NCI-H128 (cell line): ENCODE results near the gene MSANTD2.

ENCODE experiments used
- DNase-seq: peaks from one replicate; lab custom pipeline; 2025; ENCODE audit not compliant: unreplicated experiment; lab: John Stamatoyannopoulos, UW

The MSANTD2 gene

DNA sequence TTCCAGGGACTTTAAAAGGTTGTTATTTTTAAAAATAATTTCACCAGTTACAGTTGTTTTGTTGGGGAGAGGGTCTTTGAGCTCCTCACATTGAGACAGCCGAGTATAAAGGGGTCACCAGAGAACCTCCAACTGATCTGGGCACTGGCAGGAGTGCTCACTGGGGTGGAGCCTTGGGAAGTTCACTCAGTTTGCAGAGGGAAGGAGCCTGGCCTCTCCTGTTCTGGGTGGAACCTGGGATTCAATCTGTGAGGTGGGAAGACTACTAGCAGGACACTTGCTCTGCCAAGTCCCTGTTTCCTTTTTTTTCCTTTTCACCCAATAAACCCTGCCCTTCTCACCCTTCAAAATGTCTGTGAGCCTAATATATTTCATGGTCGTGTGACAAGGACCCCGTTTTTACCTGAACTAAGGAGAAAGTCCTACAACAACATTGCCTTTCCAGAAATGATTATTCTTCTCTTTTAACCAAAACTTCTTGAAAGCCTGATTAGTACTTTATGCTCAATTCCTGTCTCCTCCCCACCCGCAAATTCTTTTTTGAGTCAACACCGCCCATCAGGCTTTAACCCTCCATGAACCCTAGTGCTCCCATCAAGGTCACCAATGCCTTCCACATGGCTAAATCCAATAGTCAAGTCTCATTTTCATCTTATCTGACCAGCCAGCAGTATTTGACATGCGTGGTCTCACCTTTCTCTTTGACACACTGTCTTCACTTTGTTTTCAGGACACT, 22.0 kb upstream of the MSANTD2 start:
- DNase-seq: no peak

DNA sequence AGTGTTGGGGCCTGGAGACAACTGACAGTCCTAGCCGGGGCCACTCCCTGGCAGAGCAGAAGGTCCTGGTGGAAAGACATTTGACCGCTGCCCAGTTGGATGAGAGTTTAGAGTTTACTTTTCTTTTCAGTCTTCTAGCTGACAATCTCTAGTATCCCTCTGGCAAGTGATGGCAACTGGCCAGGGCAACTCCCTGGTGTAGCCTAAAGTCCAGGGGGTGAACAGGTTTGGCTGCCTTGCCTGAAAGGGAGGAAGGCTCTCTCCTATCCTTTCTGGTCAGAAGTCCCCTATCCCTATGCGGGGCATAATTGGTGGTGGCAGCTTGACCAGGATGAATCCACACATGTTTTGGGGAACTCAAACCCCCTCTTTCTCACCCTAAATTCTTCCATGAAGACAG, 16.8 kb upstream of the MSANTD2 start:
- no peak for DNase-seq

DNA sequence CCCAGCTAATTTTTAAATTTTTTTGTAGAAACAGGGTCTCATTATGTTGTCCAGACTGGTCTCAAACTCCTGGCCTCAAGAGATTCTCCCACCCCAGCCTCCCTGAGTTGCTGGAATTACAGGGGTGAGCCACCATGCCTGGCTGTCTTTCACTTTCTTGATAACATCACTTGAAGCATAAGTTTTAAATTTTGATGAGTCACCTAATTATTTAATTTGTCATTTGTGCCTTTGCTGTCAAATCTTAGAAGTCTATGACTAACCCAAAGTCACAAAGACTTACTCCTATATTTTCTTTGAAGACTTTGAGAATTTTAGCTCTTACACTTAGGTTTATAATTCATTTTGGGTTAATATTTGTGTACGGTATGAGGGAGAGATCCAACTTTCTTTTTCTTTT, 14.5 kb upstream of the MSANTD2 start:
- DNase-seq: no peak

DNA sequence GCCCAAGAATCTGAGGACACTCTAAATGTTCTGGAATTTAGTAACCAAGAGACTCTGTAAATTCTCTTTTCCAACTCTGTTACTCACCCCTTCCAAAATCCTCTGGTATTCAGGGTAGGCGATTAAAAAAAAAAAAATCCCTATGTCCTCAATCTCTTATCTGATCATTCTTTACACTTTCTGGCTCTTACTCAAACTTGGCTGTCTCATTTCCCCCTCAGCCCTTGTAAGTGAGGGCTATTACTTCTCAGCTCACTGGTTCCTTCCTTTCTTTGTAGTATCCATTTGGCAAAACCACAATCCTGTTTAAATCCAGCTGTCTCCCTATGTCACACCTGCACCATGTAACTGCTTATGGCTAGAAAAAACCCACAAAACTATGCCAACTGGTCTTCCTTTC, 12.7 kb upstream of the MSANTD2 start:
- no peak for DNase-seq

DNA sequence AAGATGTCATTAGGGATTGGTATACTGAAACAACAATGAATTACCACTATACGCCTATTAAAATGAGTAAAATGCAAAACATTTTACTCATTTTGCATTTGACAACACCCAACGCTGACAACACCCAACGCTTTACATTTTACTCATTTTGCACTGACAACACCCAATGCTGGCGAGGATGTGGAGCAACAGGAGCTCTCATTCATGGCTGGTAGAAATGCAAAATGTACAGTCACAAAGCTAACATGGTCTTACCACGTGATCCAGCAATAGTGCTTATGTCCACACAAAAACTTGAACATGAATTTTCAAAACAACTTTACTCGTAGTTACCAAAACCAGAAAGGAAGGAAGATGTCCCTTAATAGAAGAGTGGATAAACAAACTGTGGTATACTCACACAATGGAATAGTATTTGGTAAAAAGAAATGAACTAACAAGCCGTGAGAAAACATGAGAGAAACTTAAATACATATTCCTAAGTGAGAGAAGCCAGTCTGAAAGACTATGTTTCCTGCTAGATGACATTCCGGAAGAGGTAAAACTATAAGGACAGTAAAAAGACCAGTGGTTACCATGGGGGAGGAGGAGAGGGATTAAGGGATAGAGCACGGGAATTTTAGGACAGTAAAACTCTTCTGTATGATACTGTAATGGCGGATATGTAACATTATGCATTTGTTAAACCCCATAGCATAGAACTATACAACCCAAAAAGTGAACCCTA, 11.4 kb upstream of the MSANTD2 start:
- no peak for DNase-seq

DNA sequence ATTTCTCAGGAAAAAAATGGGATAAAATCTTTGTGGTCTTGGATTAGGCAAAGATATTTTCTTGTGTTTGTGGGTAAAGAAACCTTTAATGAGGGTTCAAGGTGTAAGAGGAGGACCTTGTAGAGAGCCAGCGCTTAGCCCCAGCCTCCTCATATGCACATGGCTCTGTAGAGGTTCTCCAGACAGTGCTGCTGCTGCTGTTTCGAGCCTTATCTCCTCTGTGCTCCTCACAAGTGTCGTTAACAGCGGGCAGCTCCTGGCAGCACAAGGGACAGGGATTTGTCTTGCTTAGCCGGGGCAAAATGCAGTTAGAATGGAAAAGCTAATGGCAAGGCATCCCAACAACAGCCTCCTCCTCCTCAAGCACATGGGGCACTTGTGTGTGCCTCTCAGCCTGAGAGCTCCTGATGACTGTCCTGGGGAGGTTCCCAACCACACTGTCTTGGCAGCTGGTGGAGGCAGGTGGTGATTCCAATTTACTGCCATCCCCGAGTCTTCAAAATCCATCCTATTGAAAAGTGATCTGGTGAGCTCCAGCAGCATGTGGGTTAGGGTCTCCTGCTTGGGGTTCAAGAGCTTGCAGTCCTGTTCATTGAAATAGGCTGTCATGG, 7.6 kb upstream of the MSANTD2 start:
- no peak for DNase-seq

DNA sequence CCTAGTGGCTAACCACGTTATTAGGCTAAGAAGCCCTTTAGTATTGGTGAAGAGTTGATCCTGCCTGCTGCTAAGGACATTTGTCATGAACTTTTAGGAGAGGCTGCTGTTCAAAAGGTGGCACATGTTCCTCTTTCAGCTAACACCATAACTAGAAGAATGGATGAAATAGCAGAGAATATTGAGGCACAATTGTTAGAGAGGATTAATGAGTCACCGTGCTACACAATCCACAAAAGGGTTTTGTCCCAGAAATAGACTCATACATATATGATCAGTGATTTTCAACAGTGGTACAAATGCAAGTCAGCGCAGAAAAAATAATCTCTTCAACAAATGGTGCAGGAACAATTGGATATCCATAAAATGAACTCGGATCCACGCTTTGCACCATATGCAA, 7.0 kb upstream of the MSANTD2 start:
- DNase-seq: no peak

DNA sequence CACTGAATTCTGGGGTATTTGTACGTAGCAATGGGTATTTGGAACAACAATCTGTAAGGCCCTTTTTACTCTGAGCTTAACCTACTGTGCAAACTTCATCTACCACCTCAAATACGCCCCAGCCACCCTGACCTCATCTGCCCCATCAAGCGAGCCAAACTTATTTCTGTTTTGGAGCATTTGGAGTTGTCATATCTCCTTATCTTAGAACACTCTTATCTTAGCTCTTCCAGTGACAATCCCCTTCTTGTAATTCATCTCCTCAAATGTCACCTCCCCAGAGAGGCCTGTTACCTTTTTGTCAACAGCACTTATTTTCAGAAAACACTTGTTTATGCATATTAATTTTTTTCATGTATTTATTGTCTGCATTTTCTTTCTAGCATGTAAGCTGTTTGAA, 4.7 kb upstream of the MSANTD2 start:
- no peak for DNase-seq

DNA sequence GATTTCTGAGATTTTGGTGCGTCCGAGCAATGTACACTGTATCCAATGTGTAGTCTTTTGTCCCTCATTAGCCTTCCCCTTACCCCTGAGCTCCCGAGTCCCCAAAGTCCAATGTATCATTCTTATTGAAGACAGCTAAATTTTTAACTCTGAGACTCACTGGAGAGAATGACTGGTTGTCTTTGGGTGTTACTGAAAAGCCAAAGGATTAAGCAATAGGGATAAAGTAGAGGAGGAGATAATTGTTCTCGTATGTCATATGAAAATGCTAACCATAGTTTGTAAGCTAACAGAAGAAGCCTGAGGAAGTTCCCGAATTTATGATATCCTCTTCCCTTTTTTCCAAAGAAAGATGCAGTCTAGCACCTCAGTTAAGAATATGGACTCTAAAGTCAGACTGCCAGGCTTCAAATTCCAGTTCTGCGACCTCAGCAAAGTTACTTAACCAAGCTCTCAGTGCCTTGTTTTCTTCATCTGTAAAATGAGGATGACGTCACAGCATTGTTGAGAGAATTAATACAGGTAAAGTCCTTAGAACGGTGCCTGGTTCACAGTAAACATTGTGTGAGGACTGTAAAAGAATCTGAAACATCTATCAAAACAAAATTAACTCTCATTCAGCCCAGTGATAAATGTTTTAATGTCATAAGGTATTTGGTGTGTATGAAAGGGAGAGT, 1.6 kb upstream of the MSANTD2 start:
- no peak for DNase-seq

DNA sequence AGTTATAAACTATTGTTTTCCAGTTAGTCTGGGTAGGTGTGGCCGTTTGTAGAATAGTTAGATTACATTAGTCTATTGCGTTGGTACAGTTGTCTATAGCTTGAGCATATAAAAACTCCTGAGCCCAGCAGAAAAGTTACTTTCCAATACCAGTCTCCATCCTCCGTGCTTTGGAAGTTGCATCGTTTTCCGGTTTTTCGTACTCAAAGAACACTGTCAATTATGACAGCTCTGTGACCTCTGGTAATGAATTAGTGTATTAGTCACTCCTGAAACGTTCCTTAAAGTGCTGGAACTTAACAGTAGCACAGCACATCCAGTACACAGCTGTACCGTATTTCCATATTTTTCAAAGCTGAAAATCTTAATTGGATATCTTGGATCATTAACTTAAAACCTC, 808 bp upstream of the MSANTD2 start:
- no peak for DNase-seq

DNA sequence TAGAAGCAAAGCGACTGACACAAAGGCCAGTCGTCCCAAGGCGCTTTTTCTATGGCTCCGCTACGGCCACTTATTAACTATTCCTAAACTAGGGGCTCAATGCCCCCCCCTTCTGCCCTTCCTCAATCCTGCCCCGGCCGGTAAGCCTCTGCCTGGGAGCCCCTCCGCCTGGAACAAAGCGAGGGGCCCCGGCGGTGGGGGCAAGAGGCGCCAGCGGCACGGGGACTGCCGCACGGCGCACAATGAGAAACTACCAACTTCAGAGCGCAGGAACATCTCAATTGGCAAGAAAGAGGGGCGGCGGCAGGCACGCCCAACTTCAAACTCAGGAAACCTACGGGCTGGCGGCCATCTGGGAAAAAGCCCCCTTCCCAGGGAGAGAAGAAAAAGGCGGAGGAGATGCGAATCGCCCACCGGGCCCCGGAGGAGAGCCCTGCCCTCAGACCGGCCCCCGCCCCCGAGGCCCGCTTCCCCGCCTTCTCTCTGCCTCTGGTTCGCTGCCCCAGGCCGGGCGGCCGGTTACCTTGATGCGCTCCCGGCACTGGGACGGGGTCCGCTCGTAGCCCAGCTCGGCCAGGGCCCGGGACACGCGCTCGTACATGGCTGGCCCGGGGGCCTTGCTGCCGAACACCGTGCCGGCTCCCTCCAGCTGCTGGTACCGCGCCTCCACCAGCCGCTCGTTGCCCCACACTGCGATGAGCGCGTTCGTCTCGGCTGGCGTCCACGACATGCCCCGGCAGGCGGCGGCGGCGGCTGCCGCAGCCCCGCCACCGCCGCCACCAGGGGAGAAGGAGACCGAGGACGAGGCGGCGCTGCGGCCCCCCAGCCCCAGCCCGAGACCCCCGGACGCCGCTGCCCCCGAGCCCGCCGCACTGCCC, 619 bp downstream of the MSANTD2 start:
- DNase-seq: no peak

DNA sequence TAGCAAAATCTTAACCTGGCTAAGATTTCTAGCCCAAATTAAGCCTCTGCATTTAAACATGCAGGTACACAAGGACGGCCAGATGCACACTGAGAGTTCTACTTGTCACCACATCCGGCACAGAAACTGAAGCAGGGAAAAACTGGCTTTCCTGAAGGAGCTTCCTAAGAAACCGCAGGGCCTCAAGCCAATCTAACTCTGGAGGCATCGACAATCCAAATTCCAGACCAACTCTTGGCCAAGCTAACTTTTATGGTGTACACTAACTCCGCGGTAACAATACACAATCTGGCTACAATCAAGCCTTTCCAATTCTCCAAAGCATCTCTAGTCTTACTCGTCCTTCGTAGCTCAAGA, 1.2 kb downstream of the MSANTD2 start:
- DNase-seq: no peak

DNA sequence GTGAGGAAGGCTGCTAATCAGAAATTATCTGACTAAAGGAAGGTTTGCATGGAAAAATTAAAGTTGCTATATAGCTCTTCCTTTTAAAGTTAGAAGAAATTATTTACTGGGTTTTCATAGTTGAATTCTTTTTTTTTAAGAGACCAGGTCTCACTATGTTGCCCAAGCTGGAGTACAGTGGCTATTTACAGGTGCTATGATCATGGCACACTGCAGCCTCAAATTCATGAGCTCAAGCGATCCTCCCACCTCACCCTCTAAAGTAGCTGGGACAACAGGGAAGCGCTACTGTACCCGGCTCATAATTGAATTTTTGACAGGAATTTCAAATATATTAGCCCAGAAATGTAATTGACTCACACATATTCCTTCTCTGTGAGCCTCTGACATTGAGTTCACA, 3.9 kb downstream of the MSANTD2 start:
- DNase-seq: no peak

DNA sequence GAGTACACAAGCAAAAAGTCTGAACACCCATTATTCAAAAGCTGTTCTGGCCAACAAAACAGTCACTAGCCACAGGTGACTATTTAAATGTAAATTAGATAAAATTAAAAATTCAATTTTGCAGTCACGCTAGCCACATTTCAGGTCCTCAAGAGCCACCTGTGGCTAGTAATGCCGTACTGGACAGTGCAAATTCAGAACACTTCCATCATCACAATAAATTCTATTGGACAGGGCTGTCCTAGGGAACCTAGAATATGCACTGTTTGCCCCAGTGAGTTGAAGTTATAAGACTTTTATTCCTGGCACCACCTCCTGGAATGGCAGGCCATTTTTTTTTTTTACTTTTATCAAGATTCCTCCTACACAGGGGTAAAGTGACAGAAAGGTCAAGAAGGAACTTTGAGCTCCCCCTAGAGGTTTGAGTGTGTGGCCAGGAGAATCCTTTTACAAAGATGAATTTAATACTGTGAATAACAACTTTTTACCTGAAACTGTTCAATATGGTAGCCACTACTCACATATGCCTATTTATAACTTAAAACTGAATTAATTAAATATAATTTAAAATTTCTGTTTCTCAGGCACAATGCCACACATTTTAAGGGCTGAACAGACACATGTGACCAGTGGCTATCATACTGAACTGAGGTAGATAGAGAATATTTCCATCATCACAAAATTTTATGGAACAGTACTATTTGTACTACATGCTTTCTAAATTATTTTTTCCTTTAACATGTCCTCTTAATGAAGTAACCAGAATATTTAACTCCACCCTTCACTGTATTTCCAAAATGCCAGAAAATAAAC, 6.5 kb downstream of the MSANTD2 start:
- no peak for DNase-seq

DNA sequence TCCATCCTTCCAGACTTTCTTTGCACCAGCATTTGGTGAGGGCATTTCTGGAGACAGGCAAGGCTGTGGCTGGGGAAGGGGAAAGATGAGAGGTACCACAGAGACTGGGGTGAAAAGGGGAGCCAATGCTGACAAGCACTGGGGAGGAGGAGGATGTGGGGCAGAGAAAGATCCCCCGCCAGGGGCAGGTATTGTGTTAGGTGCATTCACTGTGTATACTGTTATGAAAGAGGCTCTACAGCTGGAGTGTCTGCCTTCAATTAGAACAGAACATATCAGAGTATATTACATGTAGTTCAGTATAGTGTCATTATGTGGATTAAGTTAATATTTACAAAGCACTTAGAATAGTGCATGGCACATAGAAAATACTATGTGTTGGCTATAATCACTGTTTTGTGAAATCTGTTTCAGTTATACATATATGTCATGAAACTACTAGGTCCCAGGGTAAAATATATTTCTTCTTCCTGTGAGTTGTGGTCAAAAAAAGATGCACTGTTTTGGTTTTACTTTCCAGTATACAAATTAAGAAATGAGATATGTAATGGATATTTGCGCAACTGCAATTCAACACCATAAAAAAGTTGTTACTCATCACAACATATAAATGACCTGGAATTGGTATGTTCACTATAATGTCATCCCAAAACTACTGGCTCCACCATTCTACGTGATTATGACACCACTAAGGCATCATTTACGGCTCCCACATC, 8.4 kb downstream of the MSANTD2 start:
- DNase-seq: no peak

DNA sequence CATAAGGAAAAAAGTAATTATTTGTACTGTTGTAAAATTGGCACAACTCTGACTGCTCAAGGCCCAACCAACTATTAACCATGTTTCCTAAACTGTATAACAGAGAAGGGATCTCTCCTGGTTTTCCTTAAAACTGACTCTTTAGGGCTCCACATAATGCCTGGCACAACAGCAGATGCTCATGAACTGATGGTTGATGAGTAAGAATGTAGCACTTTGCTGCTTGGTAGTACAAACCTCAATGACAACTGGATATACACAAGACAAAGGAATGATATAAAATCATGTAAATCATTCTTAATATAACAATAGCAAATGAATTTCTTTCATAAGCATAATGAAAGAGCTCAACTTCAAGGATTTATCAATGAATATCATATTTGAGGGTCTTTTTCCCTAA, 11.7 kb downstream of the MSANTD2 start:
- no peak for DNase-seq

DNA sequence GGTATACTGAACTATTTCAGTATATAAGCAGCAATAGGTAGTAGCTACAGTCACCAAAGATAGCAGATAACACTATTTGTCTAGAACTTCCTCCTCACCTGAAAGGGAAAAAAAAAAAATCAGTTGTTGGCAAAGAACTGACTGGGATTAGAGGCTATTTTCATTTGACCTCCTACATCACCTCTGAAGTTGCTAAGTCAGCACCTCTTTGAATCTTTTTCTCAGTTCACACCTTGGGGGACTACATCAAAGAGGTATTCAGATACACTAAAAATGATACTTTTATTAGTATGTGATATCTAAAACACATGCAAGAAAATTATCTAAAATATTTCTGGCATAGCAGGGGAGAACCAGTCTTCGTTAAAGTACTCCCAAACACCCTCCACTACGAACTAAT, 16.2 kb downstream of the MSANTD2 start:
- no peak for DNase-seq

DNA sequence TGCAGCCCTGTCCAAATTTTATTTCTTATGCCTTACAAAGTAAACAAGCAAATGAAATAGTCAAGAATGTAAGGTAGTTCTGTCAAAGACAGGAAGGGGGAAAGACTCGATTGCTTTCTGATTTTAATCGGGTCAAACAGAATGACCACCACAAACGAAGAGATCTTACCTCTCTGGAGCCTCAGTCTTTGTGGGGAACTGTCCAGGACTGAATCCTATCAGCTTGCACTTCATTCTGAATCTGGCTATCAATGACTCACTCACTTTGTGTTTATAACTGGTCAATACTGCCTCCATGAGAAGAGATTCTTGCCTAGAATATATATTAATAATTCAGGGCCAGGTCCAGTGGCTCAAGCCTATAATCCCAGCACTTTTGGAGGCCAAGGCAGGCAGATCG, 17.2 kb downstream of the MSANTD2 start:
- no peak for DNase-seq

DNA sequence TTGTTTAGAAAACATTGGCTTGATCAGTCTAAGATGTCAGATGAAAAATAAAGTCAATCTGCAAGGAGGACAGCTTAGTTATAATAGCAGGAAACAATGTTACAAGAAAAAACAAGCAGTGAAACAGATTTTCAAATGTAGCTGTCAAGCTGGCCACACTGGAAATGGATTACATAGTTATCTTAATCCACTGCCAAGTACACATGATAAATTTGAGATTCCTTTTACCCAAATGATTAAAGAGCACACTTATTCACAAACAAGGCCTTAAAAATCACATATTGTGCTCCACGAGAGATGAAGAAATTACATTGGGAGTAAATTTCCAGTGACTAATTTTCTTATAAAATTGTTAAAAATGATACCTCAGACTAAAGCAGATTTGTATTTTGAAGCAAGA, 20.6 kb downstream of the MSANTD2 start:
- DNase-seq: no peak

DNA sequence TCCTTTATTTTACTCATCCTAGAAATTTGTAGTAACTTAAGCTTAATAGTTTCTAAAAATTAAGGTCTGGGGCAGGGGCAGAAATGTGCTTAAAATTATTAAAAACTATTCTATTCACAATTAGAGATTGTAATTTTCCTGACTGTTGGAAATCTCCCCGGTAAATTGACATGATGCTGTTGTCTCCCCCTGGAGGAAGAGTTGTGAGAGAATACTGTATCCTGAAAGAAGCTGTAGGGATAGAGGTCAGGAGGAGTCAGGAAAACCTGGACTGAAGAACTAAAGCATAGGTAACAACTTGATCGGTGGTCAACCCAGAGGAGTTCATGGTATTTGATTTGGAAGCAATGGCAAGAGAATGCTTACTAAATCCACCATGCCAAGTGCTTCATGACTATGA, 21.9 kb downstream of the MSANTD2 start:
- no peak for DNase-seq
